Measurements from ENCODE around the gene PDK2.

Gene PDK2

DNA sequence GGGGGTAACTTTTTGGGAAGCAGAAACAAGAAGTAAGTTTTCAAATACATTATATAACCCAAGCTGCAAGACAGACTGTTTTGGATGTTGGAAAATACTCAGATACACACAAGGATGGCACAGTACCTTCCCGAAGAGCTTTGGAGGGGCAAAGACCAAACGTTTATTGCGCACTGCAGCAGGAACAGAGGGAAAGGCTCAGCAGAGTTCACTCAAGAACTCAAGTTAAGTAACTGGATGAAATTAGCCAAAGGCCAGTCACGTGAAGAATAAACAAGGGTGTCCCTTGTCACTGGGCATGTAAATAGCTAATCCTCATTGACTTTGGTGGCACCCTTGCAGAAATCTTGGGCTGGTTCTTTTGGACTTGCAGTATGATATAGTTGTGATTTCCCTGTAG lies 2.8 kb downstream of the PDK2 start:
- DNase-seq, result no peak
- Histone ChIP-seq H2BK120ac (ENCODE audit: insufficient read depth, low read length, poor library complexity) (no peak overlapping the region), H3K23ac (ENCODE audit: low read length) (no peak overlapping the region), H3K9me3 (ENCODE audit: insufficient read depth, low read depth, low read length) (no peaks in the 10 kb centered on the region), H4K91ac (ENCODE audit: low read depth, low read length) (no peak overlapping the region), H3K27ac (ENCODE audit: low read depth, low read length) (no peak overlapping the region), H2BK5ac (ENCODE audit: low read depth, low read length, poor library complexity) (no peak overlapping the region), H3K79me2 (ENCODE audit: control insufficient read depth, insufficient read depth, low read length, poor library complexity) (peaks cover 2% of the 10 kb centered on the region), H3K4me1 (ENCODE audit: control insufficient read depth in 1 of 2, insufficient read depth in 2 of 2, low read length in 2 of 2) (peaks cover 15 to 22% of the 10 kb centered on the region in 2 experiments), H3K27me3 (ENCODE audit: insufficient read depth, low read length) (no peaks in the 10 kb centered on the region), H4K12ac (ENCODE audit: low read depth, low read length) (no peak overlapping the region), H4K8ac (ENCODE audit: low read depth, low read length) (no peak overlapping the region), H2BK12ac (ENCODE audit: low read length) (no peak overlapping the region), H3K36me3 (ENCODE audit: control insufficient read depth in 1 of 2, insufficient read depth in 2 of 2, low read length in 2 of 2) (no peaks in the 10 kb centered on the region), H3K4ac (ENCODE audit: low read depth, low read length) (no peak overlapping the region), H3K14ac (ENCODE audit: low read length) (no peak overlapping the region), H2AFZ (ENCODE audit: insufficient read depth, low read length, poor library complexity) (no peak overlapping the region), H3K18ac (ENCODE audit: low read length) (no peak overlapping the region), H3K4me2 (ENCODE audit: low read length) (no peak overlapping the region), H3K4me3 (ENCODE audit: low read depth, low read length) (no peak overlapping the region), H2AK5ac (ENCODE audit: low read length) (no peak overlapping the region), H3K79me1 (ENCODE audit: low read length) (peaks cover 5% of the 10 kb centered on the region), H3K9ac (ENCODE audit: low read length) (no peak overlapping the region)
- no CpG with 5 or more reads among the region's 4 CpGs for WGBS (ENCODE audit: extremely low coverage, insufficient coverage, insufficient read length)

DNA sequence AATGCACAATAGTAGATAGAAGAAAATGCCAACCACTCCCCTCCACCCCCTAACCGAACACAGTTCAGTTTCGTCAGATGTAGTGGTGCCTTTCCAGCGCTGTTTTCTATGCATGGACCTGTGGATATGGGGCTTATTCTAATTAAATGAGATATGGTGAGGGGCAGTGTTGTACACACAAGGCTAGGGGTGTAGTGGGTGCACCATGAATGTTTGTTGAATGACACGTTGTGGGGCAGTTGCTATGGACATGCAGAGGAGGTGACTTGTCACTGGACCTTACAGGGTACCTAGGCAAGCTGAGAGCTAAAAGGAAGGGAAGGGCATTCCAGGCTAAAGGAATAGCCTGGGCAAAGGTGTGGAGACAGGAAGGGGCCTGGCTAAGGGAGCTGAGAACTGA lies 3.4 kb downstream of the PDK2 start:
- H3K9ac ChIP-seq (ENCODE audit: low read length), result no peak overlapping the region
- DNase-seq, result no peak
- H3K4me2 ChIP-seq (ENCODE audit: low read length), result no peak overlapping the region
- no peaks in the 10 kb centered on the region for H3K27me3 ChIP-seq (ENCODE audit: insufficient read depth, low read length)
- H3K14ac ChIP-seq (ENCODE audit: low read length), result no peak overlapping the region
- H2BK5ac ChIP-seq (ENCODE audit: low read depth, low read length, poor library complexity), result no peak overlapping the region
- no peak overlapping the region for H3K18ac ChIP-seq (ENCODE audit: low read length)
- peaks cover 5% of the 10 kb centered on the region for H3K79me1 ChIP-seq (ENCODE audit: low read length)
- no peak overlapping the region for H4K12ac ChIP-seq (ENCODE audit: low read depth, low read length)
- H3K36me3 ChIP-seq (ENCODE audit: control insufficient read depth in 1 of 2, insufficient read depth in 2 of 2, low read length in 2 of 2), result no peaks in the 10 kb centered on the region
- no CpG with 5 or more reads among the region's 4 CpGs for WGBS (ENCODE audit: extremely low coverage, insufficient coverage, insufficient read length)
- peaks cover 15 to 22% of the 10 kb centered on the region in 2 experiments for H3K4me1 ChIP-seq (ENCODE audit: control insufficient read depth in 1 of 2, insufficient read depth in 2 of 2, low read length in 2 of 2)
- H3K27ac ChIP-seq (ENCODE audit: low read depth, low read length), result no peak overlapping the region
- H4K8ac ChIP-seq (ENCODE audit: low read depth, low read length), result no peak overlapping the region
- no peak overlapping the region for H2BK12ac ChIP-seq (ENCODE audit: low read length)
- H4K91ac ChIP-seq (ENCODE audit: low read depth, low read length), result no peak overlapping the region
- H3K23ac ChIP-seq (ENCODE audit: low read length), result no peak overlapping the region
- H2AFZ ChIP-seq (ENCODE audit: insufficient read depth, low read length, poor library complexity), result no peak overlapping the region
- H3K9me3 ChIP-seq (ENCODE audit: insufficient read depth, low read depth, low read length), result no peaks in the 10 kb centered on the region
- H3K4ac ChIP-seq (ENCODE audit: low read depth, low read length), result no peak overlapping the region
- H2AK5ac ChIP-seq (ENCODE audit: low read length), result no peak overlapping the region
- H3K79me2 ChIP-seq (ENCODE audit: control insufficient read depth, insufficient read depth, low read length, poor library complexity), result peaks cover 2% of the 10 kb centered on the region
- H3K4me3 ChIP-seq (ENCODE audit: low read depth, low read length), result no peak overlapping the region
- no peak overlapping the region for H2BK120ac ChIP-seq (ENCODE audit: insufficient read depth, low read length, poor library complexity)

DNA sequence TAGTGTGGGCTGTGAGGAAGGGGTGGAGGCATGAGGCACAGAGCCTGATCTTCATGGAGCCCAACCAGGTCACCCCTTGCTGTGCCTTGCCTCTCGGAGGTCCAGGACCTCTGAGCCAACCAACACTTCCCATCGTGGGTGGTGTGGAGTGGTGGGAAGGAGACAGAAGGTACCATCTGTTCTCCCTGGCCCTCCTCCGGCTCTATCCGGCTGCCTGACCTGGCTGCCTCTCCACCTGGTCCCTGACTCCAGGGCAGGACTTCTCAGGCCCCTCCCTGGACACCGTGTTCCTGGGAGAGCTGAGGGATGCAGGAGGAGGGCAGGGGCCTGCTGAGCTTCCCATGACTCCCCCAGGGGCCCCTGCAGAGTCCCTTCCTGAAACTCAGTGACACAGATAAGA lies 3.9 kb downstream of the PDK2 start:
- H3K4me3 ChIP-seq (ENCODE audit: low read depth, low read length), result no peak overlapping the region
- peaks cover 2% of the 10 kb centered on the region for H3K79me2 ChIP-seq (ENCODE audit: control insufficient read depth, insufficient read depth, low read length, poor library complexity)
- no peaks in the 10 kb centered on the region for H3K9me3 ChIP-seq (ENCODE audit: insufficient read depth, low read depth, low read length)
- no peaks in the 10 kb centered on the region for H3K36me3 ChIP-seq (ENCODE audit: control insufficient read depth in 1 of 2, insufficient read depth in 2 of 2, low read length in 2 of 2)
- no peak overlapping the region for H2BK12ac ChIP-seq (ENCODE audit: low read length)
- H2BK5ac ChIP-seq (ENCODE audit: low read depth, low read length, poor library complexity), result no peak overlapping the region
- H4K8ac ChIP-seq (ENCODE audit: low read depth, low read length), result no peak overlapping the region
- no peak overlapping the region for H2AK5ac ChIP-seq (ENCODE audit: low read length)
- WGBS (ENCODE audit: extremely low coverage, insufficient coverage, insufficient read length), result no CpG with 5 or more reads among the region's 5 CpGs
- no peak overlapping the region for H3K9ac ChIP-seq (ENCODE audit: low read length)
- no peaks in the 10 kb centered on the region for H3K27me3 ChIP-seq (ENCODE audit: insufficient read depth, low read length)
- peaks cover 5% of the 10 kb centered on the region for H3K79me1 ChIP-seq (ENCODE audit: low read length)
- H3K4me1 ChIP-seq (ENCODE audit: control insufficient read depth in 1 of 2, insufficient read depth in 2 of 2, low read length in 2 of 2), result peaks cover 15 to 22% of the 10 kb centered on the region in 2 experiments
- DNase-seq, result no peak
- H2BK120ac ChIP-seq (ENCODE audit: insufficient read depth, low read length, poor library complexity), result no peak overlapping the region
- no peak overlapping the region for H3K4ac ChIP-seq (ENCODE audit: low read depth, low read length)
- H4K91ac ChIP-seq (ENCODE audit: low read depth, low read length), result no peak overlapping the region
- no peak overlapping the region for H3K14ac ChIP-seq (ENCODE audit: low read length)
- no peak overlapping the region for H3K23ac ChIP-seq (ENCODE audit: low read length)
- no peak overlapping the region for H3K4me2 ChIP-seq (ENCODE audit: low read length)
- no peak overlapping the region for H3K27ac ChIP-seq (ENCODE audit: low read depth, low read length)
- no peak overlapping the region for H3K18ac ChIP-seq (ENCODE audit: low read length)
- H4K12ac ChIP-seq (ENCODE audit: low read depth, low read length), result no peak overlapping the region
- no peak overlapping the region for H2AFZ ChIP-seq (ENCODE audit: insufficient read depth, low read length, poor library complexity)

DNA sequence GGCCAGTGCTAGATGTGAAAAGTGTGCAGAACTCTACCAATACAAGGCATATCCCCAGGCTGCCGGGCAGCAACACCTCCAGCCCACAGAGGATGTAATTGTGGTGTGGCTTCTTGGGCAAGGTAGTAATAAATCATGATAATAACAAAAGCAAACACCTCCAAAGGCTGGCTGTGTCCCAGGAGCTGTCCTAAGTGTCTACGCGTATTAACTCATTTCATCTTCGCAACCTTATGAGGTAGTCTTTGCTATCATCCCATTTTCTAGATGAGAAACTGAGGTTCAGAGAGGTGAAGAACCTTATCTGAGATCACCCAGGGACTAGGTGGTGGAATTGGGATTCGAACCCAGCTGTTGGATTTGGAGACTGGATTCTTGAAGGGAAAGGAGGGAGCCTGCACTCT lies 5.3 kb downstream of the PDK2 start:
- Histone ChIP-seq H4K91ac (ENCODE audit: low read depth, low read length) (no peak overlapping the region), H3K18ac (ENCODE audit: low read length) (no peak overlapping the region), H3K4me1 (ENCODE audit: control insufficient read depth in 1 of 2, insufficient read depth in 2 of 2, low read length in 2 of 2) (peaks cover 15 to 17% of the 10 kb centered on the region in 2 experiments), H4K8ac (ENCODE audit: low read depth, low read length) (no peak overlapping the region), H2BK5ac (ENCODE audit: low read depth, low read length, poor library complexity) (no peak overlapping the region), H3K27ac (ENCODE audit: low read depth, low read length) (no peak overlapping the region), H3K4me2 (ENCODE audit: low read length) (no peak overlapping the region), H3K14ac (ENCODE audit: low read length) (no peak overlapping the region), H4K12ac (ENCODE audit: low read depth, low read length) (no peak overlapping the region), H2AK5ac (ENCODE audit: low read length) (no peak overlapping the region), H3K23ac (ENCODE audit: low read length) (no peak overlapping the region), H3K79me1 (ENCODE audit: low read length) (peaks cover 2% of the 10 kb centered on the region), H2BK120ac (ENCODE audit: insufficient read depth, low read length, poor library complexity) (no peak overlapping the region), H3K9me3 (ENCODE audit: insufficient read depth, low read depth, low read length) (no peaks in the 10 kb centered on the region), H3K79me2 (ENCODE audit: control insufficient read depth, insufficient read depth, low read length, poor library complexity) (no peaks in the 10 kb centered on the region), H3K4ac (ENCODE audit: low read depth, low read length) (no peak overlapping the region), H3K4me3 (ENCODE audit: low read depth, low read length) (no peak overlapping the region), H3K9ac (ENCODE audit: low read length) (no peak overlapping the region), H3K27me3 (ENCODE audit: insufficient read depth, low read length) (no peaks in the 10 kb centered on the region), H2AFZ (ENCODE audit: insufficient read depth, low read length, poor library complexity) (no peak overlapping the region), H2BK12ac (ENCODE audit: low read length) (no peak overlapping the region), H3K36me3 (ENCODE audit: control insufficient read depth in 1 of 2, insufficient read depth in 2 of 2, low read length in 2 of 2) (no peaks in the 10 kb centered on the region)
- no peak for DNase-seq
- no CpG with 5 or more reads among the region's 5 CpGs for whole genome bisulfite sequencing (ENCODE audit: extremely low coverage, insufficient coverage, insufficient read length)

Measured in trophoblast cell (in vitro differentiated cells and primary cell).